ENCODE measurements around the gene TRMT112. TPM values are rescaled to one million over a fixed set of nuclear protein-coding genes. Genes with fewer than 3 reads are reported as not detected.

Gene TRMT112
- total and polyA plus RNA-seq, 10 of the 15 experiments (the other 5 are each of a cell fraction or from before 2014, with no cell fraction given): 212 to 455 (median 308) TPM

DNA sequence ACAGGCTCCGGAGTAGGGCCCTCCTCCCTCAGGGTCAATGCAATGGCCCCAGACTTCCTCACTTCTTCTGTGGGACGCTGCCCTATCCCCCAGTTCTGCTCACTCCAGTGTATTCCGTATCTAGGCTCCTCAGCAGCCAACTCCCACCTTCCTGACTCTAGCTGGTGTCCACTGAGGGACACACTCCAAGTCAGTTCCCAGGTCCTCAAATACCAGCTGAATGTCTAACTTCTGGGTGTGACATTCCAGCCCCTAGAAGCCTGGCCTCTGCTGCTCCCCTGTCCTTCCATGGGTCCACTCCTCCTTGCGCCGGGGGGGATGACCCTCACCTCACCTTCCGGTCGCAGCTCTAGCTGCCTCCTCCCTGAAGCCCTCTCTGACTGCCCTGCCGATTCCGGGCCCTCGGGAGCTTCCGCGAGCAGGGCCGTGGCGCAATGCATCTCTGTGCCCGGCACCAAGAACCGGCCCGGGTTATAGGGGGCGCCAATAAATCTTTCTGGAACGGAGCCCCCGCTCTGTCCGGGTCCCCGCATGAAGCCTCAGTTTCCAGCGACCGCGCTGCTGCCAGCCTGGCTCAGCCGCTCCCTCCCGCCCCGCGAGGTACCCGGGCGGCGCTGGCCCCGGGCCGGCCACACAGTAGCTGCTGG, 48.3 kb downstream of the TRMT112 start (continued):
- peak; percentile 41; the same call in 1 of the 2 replicates for TF ChIP-seq CBFB (IDR thresholded peaks at IDR 0.05; ENCODE audit: low read depth)
- TF ChIP-seq SIX5 (IDR thresholded peaks at IDR 0.05; ENCODE audit: low read depth, low read length, severe bottlenecking): peak; percentile 4

DNA sequence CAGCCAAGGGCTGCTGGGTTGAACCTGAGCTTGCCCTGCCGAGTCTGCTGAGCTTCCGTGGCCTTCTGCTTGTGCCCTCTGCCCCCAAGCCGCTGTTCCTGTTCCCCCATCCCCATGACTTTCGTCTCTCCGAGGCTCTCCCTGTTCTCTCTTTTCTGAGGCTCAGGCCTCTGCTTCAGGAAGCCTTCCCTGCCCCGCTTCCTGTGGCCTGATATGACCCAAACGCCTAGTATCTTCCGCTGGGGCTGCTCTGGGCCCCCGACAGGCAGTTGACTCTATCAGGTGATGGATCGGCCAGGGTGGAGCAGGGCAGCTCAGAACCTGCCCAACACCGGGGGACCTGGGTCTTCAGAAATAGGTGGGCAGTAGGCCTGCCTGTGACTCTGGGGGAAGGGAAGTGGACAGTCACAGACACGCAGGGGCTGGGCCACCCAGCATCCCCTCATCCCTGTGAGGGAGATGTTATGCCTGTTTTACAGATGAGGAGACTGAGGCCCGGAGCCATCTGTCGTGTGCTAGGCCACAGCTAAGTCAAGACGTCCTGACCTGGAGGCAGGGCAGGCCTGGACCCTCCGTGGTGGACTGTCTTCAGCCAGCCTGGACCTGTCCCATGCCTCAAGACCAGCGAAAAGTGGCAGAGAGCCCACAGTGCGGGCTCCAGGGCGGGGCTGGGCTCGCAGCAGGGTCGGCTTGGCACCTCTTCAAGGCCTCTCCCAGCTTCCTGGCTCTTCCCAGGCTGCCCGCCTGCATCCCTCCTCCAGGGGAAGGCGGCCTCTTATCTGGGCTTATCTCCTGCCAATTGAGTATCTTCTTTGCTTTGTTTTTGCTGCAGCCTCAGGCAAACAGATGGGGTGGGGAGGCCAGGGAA, 49.1 kb downstream of the TRMT112 start:
- Histone ChIP-seq H3K79me2 (ENCODE audit: control insufficient read depth, insufficient read depth, low read length) (peaks cover 19% of the 10 kb centered on the region), H3K4me3 (peak overlapping the region; percentile 88), H3K4me1 (ENCODE audit: control insufficient read depth, insufficient read depth, low read length) (peaks cover 12% of the 10 kb centered on the region), H3K9me3 (replicated peaks; ENCODE audit: control insufficient read depth, insufficient read depth, low read length) (no peaks in the 10 kb centered on the region), H3K27me3 (replicated peaks in 1 of 2; ENCODE audit: control insufficient read depth in 2 of 2, insufficient read depth in 2 of 2, low read length in 1 of 2) (no peaks in the 10 kb centered on the region), H3K27ac (ENCODE audit: control insufficient read depth, insufficient read depth) (peak overlapping the region; percentile 81), H3K4me2 (ENCODE audit: control insufficient read depth, insufficient read depth) (peak overlapping the region; percentile 100), H3K9ac (ENCODE audit: control insufficient read depth, insufficient read depth, low read length) (peak overlapping the region; percentile 97), H2AFZ (ENCODE audit: control insufficient read depth, low read depth, low read length) (no peak overlapping the region), H4K20me1 (ENCODE audit: control insufficient read depth, insufficient read depth) (no peaks in the 10 kb centered on the region), H3K36me3 (ENCODE audit: control insufficient read depth in 2 of 2, insufficient read depth in 2 of 2, low read length in 1 of 2) (no peaks in the 10 kb centered on the region; a peak in 2 of 4 replicates)
- ChIA-PET RAD21 (ENCODE audit: unreplicated experiment) (interaction anchor here (0.8 to 4.3 kb wide), 7 partner anchors 16 to 64 kb away, joined by 3 to 56 read pairs (median 4); partner anchors contain the start of genes FERMT3, PPP1R14B, PRDX5 and TRMT112), CTCF (interaction anchor here (0.8 to 5.7 kb wide), 9 partner anchors 8 to 63 kb away, joined by 3 to 147 read pairs (median 7); partner anchors contain the start of genes BAD, CATSPERZ, FERMT3 and GPR137), SMC1A (ENCODE audit: uncharacterized antibody, unreplicated experiment) (interaction anchor here (0.7 to 4.6 kb wide), 5 partner anchors 18 to 86 kb away, joined by 3 to 32 read pairs (median 3); partner anchors contain the start of genes FERMT3, NUDT22 and TRPT1), POLR2A (interaction anchor here (0.6 to 6.3 kb wide), 15 partner anchors 10 to 515 kb away, joined by 3 to 92 read pairs (median 5); partner anchors contain the start of genes BAD, CATSPERZ, ESRRA and FERMT3)
- FAIRE-seq (no peak), DNase-seq (ENCODE audit: low read depth, low spot score) (no peak), ATAC-seq (no peak)
- intact Hi-C loops (cut with micrococcal nuclease; ENCODE audit: unreplicated experiment) (loop anchor here (2.0 kb wide), 1 partner anchor 17 kb away; the partner anchor contains the start of gene PLCB3), in situ Hi-C loops (cut with MboI) (no loop called here)
- BruUV-seq (replicated peaks): no TSS peak
- TF ChIP-seq POLR2AphosphoS2 (IDR thresholded peaks at IDR 0.05; ENCODE audit: low read depth, low read length) (peak; percentile 18; the same call in 1 of the 2 replicates), CREM (IDR thresholded peaks at IDR 0.05; ENCODE audit: low read depth) (no peak), POLR2AphosphoS5 (IDR thresholded peaks at IDR 0.05; ENCODE audit: low read length) (0 out of 2 replicates have a peak, but pooled peaks have one; percentile 17)
- TF ChIP-seq, protein P1, sequence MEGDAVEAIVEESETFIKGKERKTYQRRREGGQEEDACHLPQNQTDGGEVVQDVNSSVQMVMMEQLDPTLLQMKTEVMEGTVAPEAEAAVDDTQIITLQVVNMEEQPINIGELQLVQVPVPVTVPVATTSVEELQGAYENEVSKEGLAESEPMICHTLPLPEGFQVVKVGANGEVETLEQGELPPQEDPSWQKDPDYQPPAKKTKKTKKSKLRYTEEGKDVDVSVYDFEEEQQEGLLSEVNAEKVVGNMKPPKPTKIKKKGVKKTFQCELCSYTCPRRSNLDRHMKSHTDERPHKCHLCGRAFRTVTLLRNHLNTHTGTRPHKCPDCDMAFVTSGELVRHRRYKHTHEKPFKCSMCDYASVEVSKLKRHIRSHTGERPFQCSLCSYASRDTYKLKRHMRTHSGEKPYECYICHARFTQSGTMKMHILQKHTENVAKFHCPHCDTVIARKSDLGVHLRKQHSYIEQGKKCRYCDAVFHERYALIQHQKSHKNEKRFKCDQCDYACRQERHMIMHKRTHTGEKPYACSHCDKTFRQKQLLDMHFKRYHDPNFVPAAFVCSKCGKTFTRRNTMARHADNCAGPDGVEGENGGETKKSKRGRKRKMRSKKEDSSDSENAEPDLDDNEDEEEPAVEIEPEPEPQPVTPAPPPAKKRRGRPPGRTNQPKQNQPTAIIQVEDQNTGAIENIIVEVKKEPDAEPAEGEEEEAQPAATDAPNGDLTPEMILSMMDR (IDR thresholded peaks at IDR 0.05 in 2 of 3, conservative IDR thresholded peaks at IDR 0.05 in 1 of 3; ENCODE audit: control insufficient read depth in 2 of 3, extremely low read depth in 1 of 3, insufficient read depth in 1 of 3, low read depth in 3 of 3, low read length in 3 of 3): no peak
- 65% methylated on average over 23 of the region's 23 CpGs for WGBS (ENCODE audit: insufficient coverage, insufficient replicate concordance, low lambda C conversion rate, missing lambda C conversion rate)

Measured in GM12878 (cell line).